GM21576 (cell line): ENCODE data around the gene CDK6.

Source experiments
- ATAC-seq: cut with Tn5 transposase; IDR thresholded peaks from one replicate; pipeline ENCODE4 v1.9.1; 2021; ENCODE audit warnings: mild to moderate bottlenecking, moderate library complexity; ENCODE audit not compliant: unreplicated experiment

The CDK6 gene

GRCh38 chr7:92685136-92686042 is 151.0 kb downstream of the CDK6 start:
- no peak for ATAC-seq

GRCh38 chr7:92684274-92684673 is 152.1 kb downstream of the CDK6 start:
- no peak for ATAC-seq

GRCh38 chr7:92682903-92683539 is 153.4 kb downstream of the CDK6 start:
- no peak for ATAC-seq

- no peak for ATAC-seq
Measured at GRCh38 chr7:92682330-92682729, 154.0 kb downstream of the CDK6 start.

GRCh38 chr7:92681633-92682032 is 154.7 kb downstream of the CDK6 start:
- no peak for ATAC-seq

GRCh38 chr7:92680442-92680841 is 155.9 kb downstream of the CDK6 start:
- no peak for ATAC-seq

- no peak for ATAC-seq
Measured at GRCh38 chr7:92678291-92678920, 158.0 kb downstream of the CDK6 start.

- peak; percentile 77 for ATAC-seq
Measured at GRCh38 chr7:92674379-92674778, 162.0 kb downstream of the CDK6 start.

GRCh38 chr7:92671505-92672169 is 164.7 kb downstream of the CDK6 start:
- ATAC-seq = no peak

GRCh38 chr7:92670204-92670851 is 166.0 kb downstream of the CDK6 start:
- ATAC-seq = no peak

GRCh38 chr7:92669616-92670165 is 166.7 kb downstream of the CDK6 start:
- ATAC-seq = no peak

GRCh38 chr7:92668564-92668963 is 167.8 kb downstream of the CDK6 start:
- no peak for ATAC-seq

GRCh38 chr7:92667816-92668535 is 168.4 kb downstream of the CDK6 start:
- no peak for ATAC-seq

GRCh38 chr7:92665926-92666325 is 170.4 kb downstream of the CDK6 start:
- ATAC-seq = no peak

GRCh38 chr7:92661651-92662050 is 174.7 kb downstream of the CDK6 start:
- ATAC-seq = no peak

- no peak for ATAC-seq
Measured at GRCh38 chr7:92658671-92659070, 177.7 kb downstream of the CDK6 start.

- ATAC-seq = no peak
Measured at GRCh38 chr7:92657391-92657790, 179.0 kb downstream of the CDK6 start.

GRCh38 chr7:92656121-92656520 is 180.3 kb downstream of the CDK6 start:
- ATAC-seq = no peak

GRCh38 chr7:92655346-92655884 is 181.0 kb downstream of the CDK6 start:
- ATAC-seq = no peak

GRCh38 chr7:92653136-92653535 is 183.2 kb downstream of the CDK6 start:
- no peak for ATAC-seq
